Activated naive CD4-positive, alpha-beta T cell treated with anti-CD3 and anti-CD28 coated beads, Interleukin-2, amount 10 ng/mL, durations not matched to agents 7 days and 5 days (primary cell): ENCODE measurements around the gene SLC38A10.

Source experiments
- CTCF ChIA-PET: fragments of 350-600 bp; sonication (Branson Sonifier 250); formaldehyde crosslinking; loops from one replicate; lab custom pipeline; 2021; ENCODE audit warnings: antibody characterized with exemption; lab: Charles Lee
- DNase-seq: peaks from one replicate; pipeline ENCODE4 v3.0.0-alpha.2; 2020
- H3K27ac Mint-ChIP-seq: one replicate; pipeline ENCODE4 v1.8.0; 2021; ENCODE audit warnings: mild to moderate bottlenecking, moderate library complexity, mixed read lengths
- H3K27me3 Mint-ChIP-seq: one replicate; pipeline ENCODE4 v1.8.0; 2021; ENCODE audit warnings: mild to moderate bottlenecking, mixed read lengths
- H3K36me3 Mint-ChIP-seq: one replicate; pipeline ENCODE4 v1.8.0; 2021; ENCODE audit warnings: mixed read lengths
- H3K4me1 Mint-ChIP-seq: one replicate; pipeline ENCODE4 v1.8.0; 2021; ENCODE audit warnings: mixed read lengths
- H3K4me3 Mint-ChIP-seq: one replicate; pipeline ENCODE4 v1.8.0; 2021; ENCODE audit warnings: mild to moderate bottlenecking, moderate library complexity, mixed read lengths
- H3K9me3 Mint-ChIP-seq: one replicate; pipeline ENCODE4 v1.8.0; 2021; ENCODE audit warnings: mixed read lengths

SLC38A10 gene

DNA sequence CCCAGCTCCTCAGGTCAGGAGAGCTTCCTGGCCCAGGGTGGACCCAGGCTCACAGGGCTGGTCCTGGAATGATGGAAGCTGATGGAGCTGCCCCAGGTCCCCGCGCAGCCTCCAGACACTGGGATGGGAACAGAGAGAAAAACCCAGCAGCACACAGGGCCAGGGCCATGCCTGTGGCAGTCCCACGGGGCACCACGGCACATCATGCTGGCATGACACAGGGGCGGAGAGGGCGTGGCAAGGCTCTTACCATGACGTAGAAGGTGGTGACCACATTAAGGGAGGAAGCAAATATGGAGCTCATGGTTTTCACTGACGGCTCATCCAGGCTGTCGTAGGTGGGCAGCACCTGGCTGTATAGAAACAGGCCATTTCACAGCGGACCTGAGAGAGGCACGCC is 18.3 kb downstream of the SLC38A10 start:
- H3K4me3 Mint-ChIP-seq, result no peak overlapping the region
- no peak for DNase-seq
- H3K27me3 Mint-ChIP-seq, result no peaks in the 10 kb centered on the region
- peaks cover 44% of the 10 kb centered on the region for H3K36me3 Mint-ChIP-seq
- H3K9me3 Mint-ChIP-seq, result no peaks in the 10 kb centered on the region
- peaks cover 6% of the 10 kb centered on the region for H3K4me1 Mint-ChIP-seq
- H3K27ac Mint-ChIP-seq, result no peak overlapping the region
- CTCF ChIA-PET, result no interaction called here

DNA sequence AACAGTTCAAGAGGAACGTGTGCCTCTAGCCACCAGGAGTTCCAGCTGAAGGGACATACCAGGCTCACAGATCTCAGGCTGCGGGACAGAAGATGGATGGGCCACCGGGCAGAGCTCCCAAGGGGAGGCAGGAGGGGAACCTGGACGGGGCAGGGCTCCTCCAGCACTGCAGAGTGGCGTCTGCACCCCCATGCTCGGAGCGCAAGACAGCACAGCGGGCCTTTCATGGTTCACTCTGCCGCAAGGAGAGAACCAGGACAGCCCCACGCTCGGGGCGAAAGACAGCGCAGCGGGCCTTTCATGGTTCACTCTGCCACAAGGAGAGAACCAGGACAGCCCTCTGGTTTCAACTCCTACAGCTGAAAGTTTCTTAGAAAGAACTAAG is 20.6 kb downstream of the SLC38A10 start:
- H3K4me1 Mint-ChIP-seq, result peaks cover 6% of the 10 kb centered on the region
- DNase-seq, result no peak

DNA sequence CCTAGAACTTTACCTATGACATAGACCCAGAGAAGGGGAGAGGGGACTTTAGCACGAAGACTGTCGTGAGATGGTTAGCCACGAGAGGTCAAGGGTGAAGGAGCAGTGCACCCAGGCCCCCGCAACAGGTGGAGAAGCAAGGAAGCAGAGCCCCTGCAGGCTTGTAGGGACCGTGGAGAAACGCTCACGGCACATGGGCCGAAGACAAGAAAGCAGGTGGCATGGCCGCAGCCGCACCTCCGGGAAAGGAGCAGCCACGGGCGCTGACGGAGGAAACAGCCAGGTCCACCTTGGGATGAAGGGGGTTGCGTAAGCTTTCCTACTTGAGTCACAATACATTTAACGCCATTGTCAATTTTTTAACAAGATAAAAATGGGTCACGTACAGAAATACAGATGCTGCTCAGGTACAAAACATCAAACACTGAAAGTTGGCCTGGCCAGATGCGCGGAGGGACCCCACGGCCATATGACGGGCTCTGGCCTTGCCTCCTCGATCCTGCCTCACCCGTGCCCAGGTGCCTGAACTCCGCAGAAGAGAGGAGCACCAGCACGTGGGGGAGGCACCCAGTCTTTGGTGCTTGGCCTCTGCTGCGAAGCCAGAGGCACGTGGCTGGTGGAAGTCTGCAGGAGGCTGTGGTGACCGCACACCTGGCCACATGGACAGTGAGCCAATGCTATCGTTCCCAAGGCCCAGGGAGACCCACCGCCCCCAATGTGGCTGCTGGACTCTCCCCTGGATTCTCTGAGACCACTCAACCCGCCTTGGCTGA is 21.2 kb downstream of the SLC38A10 start:
- H3K27me3 Mint-ChIP-seq, result no peaks in the 10 kb centered on the region
- CTCF ChIA-PET, result no interaction called here
- H3K27ac Mint-ChIP-seq, result no peak overlapping the region
- DNase-seq, result no peak
- H3K4me3 Mint-ChIP-seq, result no peak overlapping the region
- H3K36me3 Mint-ChIP-seq, result peaks cover 43% of the 10 kb centered on the region
- H3K9me3 Mint-ChIP-seq, result no peaks in the 10 kb centered on the region
- H3K4me1 Mint-ChIP-seq, result peaks cover 6% of the 10 kb centered on the region

More for the DNA sequence above, 20.6 kb downstream of the SLC38A10 start:
- Mint-ChIP-seq H3K4me3 (no peak overlapping the region), H3K27ac (no peak overlapping the region), H3K36me3 (peaks cover 42% of the 10 kb centered on the region), H3K27me3 (no peaks in the 10 kb centered on the region), H3K9me3 (no peaks in the 10 kb centered on the region)
- CTCF ChIA-PET, result no interaction called here

DNA sequence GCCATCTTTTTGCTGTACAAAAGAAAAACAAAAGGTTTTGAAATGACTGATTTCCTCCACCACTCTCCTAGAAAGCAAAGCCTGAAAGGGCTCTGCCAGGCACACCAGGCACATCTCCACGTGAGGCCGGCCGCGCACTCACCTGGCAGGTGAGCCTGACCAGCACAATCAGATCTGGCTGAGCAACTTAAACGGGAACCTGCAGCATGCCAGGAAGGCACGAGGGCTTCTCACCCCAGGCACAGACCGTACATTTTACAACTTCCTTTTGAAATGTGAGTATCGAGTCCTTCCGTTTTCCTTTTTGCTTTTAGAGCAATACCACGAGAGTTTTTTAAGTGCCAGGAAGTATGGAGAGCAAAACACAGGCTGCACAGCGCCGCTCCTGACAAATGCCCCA is 22.5 kb downstream of the SLC38A10 start:
- CTCF ChIA-PET, result no interaction called here
- no peak overlapping the region for H3K4me3 Mint-ChIP-seq
- no peaks in the 10 kb centered on the region for H3K27me3 Mint-ChIP-seq
- H3K9me3 Mint-ChIP-seq, result no peaks in the 10 kb centered on the region
- H3K27ac Mint-ChIP-seq, result peak overlapping the region; percentile 57
- no peak for DNase-seq
- H3K36me3 Mint-ChIP-seq, result peaks cover 51% of the 10 kb centered on the region
- H3K4me1 Mint-ChIP-seq, result peaks cover 6% of the 10 kb centered on the region

DNA sequence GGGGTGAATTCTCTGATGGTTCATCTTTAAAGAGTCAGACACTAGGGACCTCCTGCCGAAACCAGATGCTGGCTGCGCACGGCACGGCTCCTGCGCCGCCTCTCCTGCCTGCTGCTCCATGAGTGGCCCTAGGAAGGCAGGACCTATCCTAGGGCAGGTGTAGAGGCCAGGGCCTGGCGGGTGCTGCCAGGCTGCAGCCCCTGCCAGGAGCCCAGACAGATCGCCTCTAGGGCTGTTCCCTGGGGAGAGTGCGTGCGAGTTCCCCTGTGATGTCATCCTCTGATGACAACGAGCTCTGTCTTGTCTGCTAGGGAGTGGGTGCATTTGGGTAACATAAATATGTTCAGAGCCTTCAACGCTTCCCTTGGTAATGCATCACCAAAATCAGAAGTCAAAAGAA is 23.9 kb downstream of the SLC38A10 start:
- Mint-ChIP-seq H3K4me1 (peaks cover 6% of the 10 kb centered on the region), H3K9me3 (no peaks in the 10 kb centered on the region), H3K27me3 (no peaks in the 10 kb centered on the region), H3K4me3 (no peak overlapping the region), H3K36me3 (peaks cover 45% of the 10 kb centered on the region), H3K27ac (no peak overlapping the region)
- no peak for DNase-seq
- CTCF ChIA-PET, result no interaction called here

DNA sequence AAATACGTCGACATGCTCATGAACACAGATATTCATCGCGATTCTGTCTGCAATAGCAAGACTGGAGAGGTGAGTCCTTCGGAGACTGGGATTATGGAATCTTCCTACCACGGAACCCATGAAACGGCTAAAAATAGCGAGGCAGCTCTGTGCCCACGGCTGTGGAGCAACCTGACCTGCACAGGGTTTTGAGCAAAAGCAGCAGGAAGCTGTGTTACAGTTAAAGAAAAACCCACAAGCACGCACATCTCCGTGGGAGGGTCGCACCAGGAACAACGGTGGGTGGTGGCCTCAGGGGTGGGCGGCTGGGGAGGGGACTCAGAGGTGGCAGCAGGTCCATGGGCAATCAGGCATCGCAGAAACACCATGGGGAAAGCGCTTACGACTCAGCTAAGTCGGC is 24.8 kb downstream of the SLC38A10 start:
- H3K36me3 Mint-ChIP-seq, result peaks cover 50% of the 10 kb centered on the region
- no peaks in the 10 kb centered on the region for H3K9me3 Mint-ChIP-seq
- H3K4me3 Mint-ChIP-seq, result no peak overlapping the region
- H3K4me1 Mint-ChIP-seq, result peaks cover 6% of the 10 kb centered on the region
- CTCF ChIA-PET, result no interaction called here
- no peak overlapping the region for H3K27ac Mint-ChIP-seq
- DNase-seq, result no peak
- H3K27me3 Mint-ChIP-seq, result no peaks in the 10 kb centered on the region

GRCh38 chr17:81267390-81268067 is 27.6 kb downstream of the SLC38A10 start:
- no peak overlapping the region for H3K4me3 Mint-ChIP-seq
- H3K9me3 Mint-ChIP-seq, result no peaks in the 10 kb centered on the region
- H3K4me1 Mint-ChIP-seq, result peaks cover under 1% of the 10 kb centered on the region
- H3K36me3 Mint-ChIP-seq, result peaks cover 41% of the 10 kb centered on the region
- no peaks in the 10 kb centered on the region for H3K27me3 Mint-ChIP-seq
- CTCF ChIA-PET, result no interaction called here
- H3K27ac Mint-ChIP-seq, result no peak overlapping the region
- no peak for DNase-seq

- CTCF ChIA-PET, result interaction anchor here (1.3 kb wide), 1 partner anchor 13 kb away, joined by 4 read pairs; no protein-coding TSS in a partner anchor
- H3K27ac Mint-ChIP-seq, result no peak overlapping the region
- DNase-seq, result no peak
Measured at GRCh38 chr17:81265576-81265975, 29.5 kb downstream of the SLC38A10 start.

DNA sequence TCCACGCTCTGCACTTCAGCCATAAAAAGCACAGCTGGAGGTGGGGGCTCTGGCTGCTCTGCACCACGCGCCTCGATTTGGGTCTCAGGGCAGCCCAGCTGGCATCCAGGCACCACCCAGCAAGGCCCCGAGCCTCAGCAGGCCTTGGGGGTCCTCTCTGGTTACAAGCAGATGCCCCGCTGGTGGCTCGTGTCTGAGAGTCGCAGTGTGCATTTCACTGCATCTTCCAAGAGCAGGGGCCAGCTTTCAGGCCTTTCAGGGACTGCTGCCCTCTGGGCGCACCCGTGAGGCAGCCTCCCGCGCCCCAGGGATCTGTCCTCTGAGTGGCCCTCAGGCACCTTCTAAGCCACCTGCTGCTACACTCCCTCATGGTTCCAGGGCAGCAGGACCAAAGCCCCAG is 30.5 kb downstream of the SLC38A10 start:
- Mint-ChIP-seq H3K4me3 (no peak overlapping the region), H3K27ac (no peak overlapping the region), H3K4me1 (no peaks in the 10 kb centered on the region), H3K9me3 (no peaks in the 10 kb centered on the region), H3K27me3 (no peaks in the 10 kb centered on the region), H3K36me3 (peaks cover 32% of the 10 kb centered on the region)
- DNase-seq, result no peak
- CTCF ChIA-PET, result no interaction called here

More at GRCh38 chr17:81265576-81265975, 29.5 kb downstream of the SLC38A10 start:
- Mint-ChIP-seq H3K9me3 (no peaks in the 10 kb centered on the region), H3K4me1 (no peaks in the 10 kb centered on the region), H3K4me3 (no peak overlapping the region), H3K36me3 (peaks cover 32% of the 10 kb centered on the region), H3K27me3 (no peaks in the 10 kb centered on the region)

DNA sequence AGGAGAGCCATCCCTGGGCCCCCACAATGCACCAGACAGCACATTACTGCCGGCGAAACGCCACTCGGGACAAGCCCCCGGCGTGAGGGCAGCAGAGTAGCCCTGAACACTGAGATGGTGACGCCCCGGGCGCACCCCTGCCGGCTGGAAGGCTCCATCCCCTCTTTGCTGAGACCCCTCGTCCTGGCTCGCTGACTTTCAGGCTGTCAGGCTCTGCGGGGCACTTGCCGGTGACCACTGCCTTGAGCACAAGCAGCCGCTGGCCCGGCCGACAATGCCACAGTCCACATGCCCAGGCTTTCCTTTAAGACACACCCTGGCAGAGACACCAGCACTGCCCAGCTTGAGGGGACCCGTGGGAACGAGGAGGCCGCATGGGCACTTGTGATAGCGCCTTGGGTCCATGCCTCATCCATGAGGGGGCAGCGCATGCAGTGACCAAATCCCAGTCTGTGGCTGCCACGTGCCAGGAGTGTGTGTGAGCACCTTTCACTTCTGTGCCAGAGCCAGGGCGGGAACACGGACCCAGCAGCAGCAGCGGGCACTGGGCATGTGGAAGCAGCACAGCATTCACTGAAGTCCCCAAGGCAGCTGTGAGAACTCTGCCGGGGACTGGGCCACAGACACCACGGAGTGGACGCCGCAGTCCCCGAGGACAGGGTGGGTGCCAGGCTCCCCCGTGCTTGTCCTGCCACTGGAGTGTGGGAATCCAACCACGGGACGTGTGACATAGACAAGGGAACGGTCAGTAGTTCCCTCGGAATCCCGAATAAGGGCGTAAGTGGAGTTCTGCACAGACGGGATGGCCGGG is 31.5 kb downstream of the SLC38A10 start:
- peaks cover 24% of the 10 kb centered on the region for H3K36me3 Mint-ChIP-seq
- CTCF ChIA-PET, result no interaction called here

GRCh38 chr17:81261582-81262336 is 33.3 kb downstream of the SLC38A10 start:
- Mint-ChIP-seq H3K4me1 (no peaks in the 10 kb centered on the region), H3K36me3 (peaks cover 18% of the 10 kb centered on the region), H3K9me3 (no peaks in the 10 kb centered on the region), H3K4me3 (no peak overlapping the region), H3K27me3 (no peaks in the 10 kb centered on the region), H3K27ac (no peak overlapping the region)
- DNase-seq, result no peak
- CTCF ChIA-PET, result no interaction called here

More for the DNA sequence above, 31.5 kb downstream of the SLC38A10 start:
- no peak for DNase-seq
- H3K4me1 Mint-ChIP-seq, result no peaks in the 10 kb centered on the region
- H3K4me3 Mint-ChIP-seq, result no peak overlapping the region
- H3K27ac Mint-ChIP-seq, result no peak overlapping the region
- H3K27me3 Mint-ChIP-seq, result no peaks in the 10 kb centered on the region
- no peaks in the 10 kb centered on the region for H3K9me3 Mint-ChIP-seq

DNA sequence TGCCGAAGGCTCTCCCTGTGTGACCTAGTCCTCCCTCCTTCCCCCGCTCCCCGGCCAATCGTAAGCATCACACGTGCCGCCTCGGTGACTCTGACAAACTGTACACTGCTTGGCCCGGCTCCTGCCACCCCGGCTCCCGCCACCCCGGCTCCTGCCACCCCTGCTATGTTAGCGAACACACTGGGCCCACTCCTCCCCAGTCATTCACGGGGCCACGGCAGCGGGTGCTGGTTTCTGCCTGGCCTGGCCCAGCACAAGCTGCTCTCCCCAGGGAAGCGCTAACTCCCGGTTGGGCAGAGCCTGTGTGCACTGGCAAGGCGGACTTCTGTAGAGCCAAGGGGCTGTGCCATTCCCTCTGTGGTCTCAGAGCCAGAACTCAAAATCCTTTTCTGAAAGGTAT is 34.0 kb downstream of the SLC38A10 start:
- Mint-ChIP-seq H3K36me3 (peaks cover 16% of the 10 kb centered on the region), H3K4me1 (no peaks in the 10 kb centered on the region), H3K4me3 (no peak overlapping the region), H3K27me3 (no peaks in the 10 kb centered on the region), H3K27ac (no peak overlapping the region), H3K9me3 (no peaks in the 10 kb centered on the region)
- CTCF ChIA-PET, result no interaction called here
- DNase-seq, result no peak

GRCh38 chr17:81260641-81261040 is 34.5 kb downstream of the SLC38A10 start:
- CTCF ChIA-PET, result no interaction called here
- Mint-ChIP-seq H3K36me3 (peaks cover 13% of the 10 kb centered on the region), H3K4me1 (no peaks in the 10 kb centered on the region), H3K9me3 (no peaks in the 10 kb centered on the region), H3K27ac (no peak overlapping the region), H3K27me3 (no peaks in the 10 kb centered on the region), H3K4me3 (no peak overlapping the region)
- DNase-seq, result no peak

DNA sequence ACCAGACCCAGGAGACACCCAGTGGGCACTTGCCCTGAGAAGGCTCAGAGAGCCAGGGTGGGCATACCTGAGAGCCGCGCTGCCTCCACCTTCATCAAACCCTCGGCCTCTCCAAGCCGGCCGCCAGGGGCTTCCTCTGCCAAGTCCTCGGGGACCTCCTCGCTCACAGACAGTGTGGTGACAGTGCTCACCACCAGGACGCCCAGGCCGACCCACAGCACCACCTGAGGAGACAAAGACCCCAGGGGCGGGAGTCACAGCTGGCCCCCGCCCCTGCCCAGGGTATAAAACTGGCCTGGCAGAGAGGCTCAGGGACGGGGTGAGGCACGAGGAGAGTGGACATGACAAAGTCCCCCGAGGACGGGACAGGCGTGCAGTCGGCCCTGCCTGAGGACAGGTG is 34.9 kb downstream of the SLC38A10 start:
- Mint-ChIP-seq H3K4me1 (no peaks in the 10 kb centered on the region), H3K4me3 (no peak overlapping the region), H3K36me3 (peaks cover 9% of the 10 kb centered on the region), H3K27ac (no peak overlapping the region), H3K27me3 (no peaks in the 10 kb centered on the region), H3K9me3 (no peaks in the 10 kb centered on the region)
- DNase-seq, result no peak
- CTCF ChIA-PET, result no interaction called here
